RKO (cell line): ENCODE data around the gene MNX1.

Experiments
- DNase-seq: peaks from one replicate; pipeline ENCODE4 v3.0.0-alpha.2; 2016; ENCODE audit warnings: low spot score

The MNX1 gene

GRCh38 chr7:156969972-156970420 is 40.5 kb downstream of the MNX1 start:
- DNase-seq = peak; percentile 56

- no peak for DNase-seq
Measured at GRCh38 chr7:156968183-156968582, 42.3 kb downstream of the MNX1 start.

- no peak for DNase-seq
Measured at GRCh38 chr7:156966387-156966786, 44.1 kb downstream of the MNX1 start.

- DNase-seq = no peak
Measured at GRCh38 chr7:156964971-156965370, 45.5 kb downstream of the MNX1 start.

- DNase-seq = no peak
Measured at GRCh38 chr7:156963472-156963871, 47.0 kb downstream of the MNX1 start.

GRCh38 chr7:156962897-156963296 is 47.6 kb downstream of the MNX1 start:
- no peak for DNase-seq

GRCh38 chr7:156962145-156962544 is 48.3 kb downstream of the MNX1 start:
- no peak for DNase-seq

- no peak for DNase-seq
Measured at GRCh38 chr7:156956727-156957126, 53.7 kb downstream of the MNX1 start.

GRCh38 chr7:156954941-156955340 is 55.5 kb downstream of the MNX1 start:
- DNase-seq = no peak
